ENCODE results near the gene PFKM. TPM values are rescaled to one million over a fixed set of nuclear protein-coding genes. Genes with fewer than 3 reads are reported as not detected.

Gene PFKM
- total RNA-seq, 1 experiment from 2014 or later: 92.4 TPM

GRCh38 chr12:48105321-48105866, 13.8 kb upstream of the PFKM start:
- Histone ChIP-seq H3K4me1 (ENCODE audit: insufficient read depth, low read length) (peaks cover 7% of the 10 kb centered on the region), H3K18ac (ENCODE audit: insufficient read length, low read depth, low read length) (peak overlapping the region; percentile 77), H4K91ac (ENCODE audit: insufficient read length, low read depth, low read length) (no peak overlapping the region), H3K4me2 (ENCODE audit: insufficient read depth, insufficient read length, low read length) (peak overlapping the region; percentile 96), H3K9ac (ENCODE audit: extremely low read depth, insufficient read length, low read length) (peak overlapping the region; percentile 98), H4K5ac (ENCODE audit: insufficient read length, low read depth, low read length) (no peak overlapping the region), H2AK5ac (ENCODE audit: insufficient read length, low read length) (no peak overlapping the region), H3K14ac (ENCODE audit: insufficient read depth, low read length) (peak overlapping the region; percentile 100; the same call in 1 of the 2 replicates), H2BK20ac (ENCODE audit: low read depth, low read length, poor library complexity, severe bottlenecking) (no peak overlapping the region), H3K23ac (ENCODE audit: insufficient read length, low read depth, low read length) (no peak overlapping the region), H2BK12ac (ENCODE audit: insufficient read length, low read depth, low read length) (no peak overlapping the region), H3K56ac (ENCODE audit: insufficient read length, low read depth, low read length) (no peak overlapping the region), H2BK5ac (ENCODE audit: insufficient read length, low read length) (no peak overlapping the region), H2BK120ac (ENCODE audit: low read depth, low read length, poor library complexity, severe bottlenecking) (no peak overlapping the region), H3T11ph (ENCODE audit: low read length) (no peak overlapping the region), H3K23me2 (ENCODE audit: insufficient read length, low read depth, low read length, poor library complexity, severe bottlenecking) (peaks cover 6% of the 10 kb centered on the region), H3K79me2 (ENCODE audit: insufficient read depth, low read length) (peaks cover 3% of the 10 kb centered on the region; the same call in 1 of the 2 replicates), H4K20me1 (ENCODE audit: control insufficient read depth, insufficient read depth, insufficient read length) (no peaks in the 10 kb centered on the region), H2AFZ (ENCODE audit: low read length) (no peak overlapping the region), H3K9me3 (ENCODE audit: control insufficient read depth, low read depth, low read length) (no peaks in the 10 kb centered on the region), H3K27ac (ENCODE audit: insufficient read length, low read depth, low read length) (peak overlapping the region; percentile 99), H3K4ac (ENCODE audit: low read depth, low read length) (no peak overlapping the region), H2BK15ac (ENCODE audit: low read depth, low read length) (no peak overlapping the region), H3K27me3 (ENCODE audit: insufficient read depth, low read length) (no peaks in the 10 kb centered on the region), H4K8ac (replicated peaks; ENCODE audit: insufficient read length, low read depth, low read length) (no peak overlapping the region), H3K79me1 (ENCODE audit: insufficient read depth, low read depth, low read length, poor library complexity, severe bottlenecking) (no peaks in the 10 kb centered on the region)
- H3K27me3 Mint-ChIP-seq (ENCODE audit: low read depth): peaks cover 13% of the 10 kb centered on the region
- peak overlapping the region; percentile 90 to 97 (median 92) for H3K27ac Mint-ChIP-seq
- peaks cover 16 to 18% of the 10 kb centered on the region in 2 experiments for H3K4me1 Mint-ChIP-seq
- H3K9me3 Mint-ChIP-seq: no peaks in the 10 kb centered on the region
- WGBS (ENCODE audit: extremely low coverage, insufficient read length, low lambda C conversion rate): no CpG with 5 or more reads among the region's 30 CpGs
- DNase-seq: no peak
- TF ChIP-seq CTCF (conservative IDR thresholded peaks at IDR 0.05): no peak
- peak overlapping the region; percentile 84 to 94 for H3K4me3 Mint-ChIP-seq
- no peaks in the 10 kb centered on the region for H3K36me3 Mint-ChIP-seq (ENCODE audit: insufficient read depth in 1 of 3, low read depth in 3 of 3)
